Kidney (tissue), 14 donors: Measurements from ENCODE around the gene GCK. TPM values are rescaled to one million over a fixed set of nuclear protein-coding genes. Genes with fewer than 3 reads are reported as not detected.

Source experiments
- DNase-seq, 5 donors: peaks; one replicate each; pipeline ENCODE4 v3.0.0-alpha.2; 2013 to 2020
- FAIRE-seq: peaks from 2 replicates; lab custom pipeline; 2012; peaks lifted over from hg19 to GRCh38; lab: Jason Lieb, UNC
- H3K27ac ChIP-seq, 2 donors: one replicate each; pipeline ENCODE4 v1.7.0; 2013; ENCODE audit warnings: low read depth in 2 of 2, low read length in 2 of 2, inconsistent platforms in 1 of 2
- H3K27me3 ChIP-seq: one replicate; pipeline ENCODE4 v1.7.1; 2013; ENCODE audit warnings: low read length, inconsistent platforms; ENCODE audit not compliant: control insufficient read depth, insufficient read depth
- H3K36me3 ChIP-seq, 3 donors: one replicate each; pipeline versions ENCODE4 v1.7.0 to v1.7.1; 2013; ENCODE audit warnings: low read length in 3 of 3, control low read depth in 1 of 3, inconsistent platforms in 1 of 3; ENCODE audit not compliant: insufficient read depth in 3 of 3, control insufficient read depth in 2 of 3
- H3K4me1 ChIP-seq, 3 donors: one replicate each; pipeline versions ENCODE4 v1.7.0 to v1.7.1; 2013; ENCODE audit warnings: low read length in 3 of 3, inconsistent platforms in 1 of 3, low read depth in 1 of 3; ENCODE audit not compliant: control insufficient read depth in 2 of 3, insufficient read depth in 2 of 3
- H3K4me3 ChIP-seq, 3 donors: one replicate each; pipeline versions ENCODE4 v1.7.0 to v1.8.1; 2013; ENCODE audit warnings: low read length in 3 of 3, control low read depth in 1 of 3, inconsistent platforms in 1 of 3
- H3K9ac ChIP-seq, 3 donors: one replicate each; pipeline versions ENCODE4 v1.7.0 to v1.7.1; 2013; ENCODE audit warnings: low read length in 3 of 3, control low read depth in 1 of 3, inconsistent platforms in 1 of 3
- H3K9me3 ChIP-seq, 3 donors: one replicate each; pipeline versions ENCODE4 v1.7.0 to v1.7.1; 2013; ENCODE audit warnings: low read length in 3 of 3, control low read depth in 1 of 3, inconsistent platforms in 1 of 3; ENCODE audit not compliant: control insufficient read depth in 2 of 3, insufficient read depth in 1 of 3
- intact Hi-C: fragments of 100-400 bp; cut with DNase I; formaldehyde crosslinking; loops from one replicate; pipeline ENCODE4 v1.11.1; 2022
- polyA plus RNA-seq: library from polyadenylated mRNA; stranded (reverse); fragments of 350-450 nt; fragmentation: Illumina TruSeq; extraction: RNeasy Lipid Tissue Mini Kit (QIAGEN cat#74804); gene quantifications from one replicate; pipeline ENCODE4 v1.2.3, GENCODE V29; 2014; ENCODE audit warnings: low read depth, low replicate concordance; ENCODE audit not compliant: insufficient read depth
- total RNA-seq: library from RNA; stranded (reverse); fragmentation: NEBNext Ultra II Directional; extraction: Animal tissue kit (Norgen Biotek cat#: 25700); gene quantifications from one replicate; pipeline ENCODE4 v1.2.1, GENCODE V29; 2021
- TF ChIP-seq, protein P1 (sequence below): IDR thresholded peaks from 3 replicates; pipeline ENCODE4 v1.5.1; 2012; ENCODE audit warnings: mild to moderate bottlenecking, moderate library complexity, borderline replicate concordance; ENCODE audit not compliant: insufficient read depth; ENCODE audit errors: extremely low read depth
- donor health status: control.
- donor health status: control.
- donor health status: control.
- donor health status: control.
- donor health status: control.
- donor health status: DM: yes; HTN: yes; CAD: no.
- donor health status: Normal renal cell carcinoma (clear cell type).

Gene GCK
- total and polyA plus RNA-seq, 2 donors from 2014 or later: 0.25 to 1.0 TPM

DNA sequence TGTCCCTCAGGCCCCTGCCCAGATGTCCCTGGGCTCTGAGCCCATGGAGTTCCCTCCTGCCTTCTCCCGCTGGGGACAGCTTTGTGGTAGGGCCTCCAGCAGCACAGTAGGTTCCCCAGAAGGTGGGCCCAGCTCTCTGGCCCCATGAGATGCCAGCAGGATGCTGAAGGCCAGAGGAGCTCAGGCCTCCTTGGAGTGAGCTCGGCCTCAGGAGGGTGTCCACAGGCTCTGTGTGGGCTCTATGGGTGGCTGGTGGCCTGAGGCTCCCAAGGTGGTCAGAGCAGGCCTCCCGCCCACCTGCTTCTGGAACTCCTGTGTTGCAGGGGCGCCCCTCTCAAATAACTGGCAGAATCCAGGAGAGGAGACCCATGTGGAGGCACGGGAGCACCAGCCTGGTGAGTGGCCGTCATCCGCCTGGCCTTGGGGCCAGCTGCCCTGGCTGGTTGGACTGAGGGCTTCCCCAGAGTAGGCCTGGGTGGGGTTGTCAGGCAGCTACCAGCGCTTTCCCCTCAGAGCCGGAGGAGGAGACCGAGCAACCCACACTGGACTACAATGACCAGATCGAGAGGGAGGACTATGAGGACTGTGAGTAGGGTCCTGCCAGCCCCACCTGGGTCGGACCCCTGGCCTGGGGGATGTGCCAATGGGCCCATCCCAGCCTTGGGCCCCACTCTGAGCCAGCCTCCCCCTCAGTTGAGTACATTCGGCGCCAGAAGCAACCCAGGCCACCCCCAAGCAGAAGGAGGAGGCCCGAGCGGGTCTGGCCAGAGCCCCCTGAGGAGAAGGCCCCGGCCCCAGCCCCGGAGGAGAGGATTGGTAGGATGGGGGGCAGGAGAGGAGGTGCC lies 81.9 kb downstream of the GCK start:
- H3K27me3 ChIP-seq: no peaks in the 10 kb centered on the region
- TF ChIP-seq, protein P1, sequence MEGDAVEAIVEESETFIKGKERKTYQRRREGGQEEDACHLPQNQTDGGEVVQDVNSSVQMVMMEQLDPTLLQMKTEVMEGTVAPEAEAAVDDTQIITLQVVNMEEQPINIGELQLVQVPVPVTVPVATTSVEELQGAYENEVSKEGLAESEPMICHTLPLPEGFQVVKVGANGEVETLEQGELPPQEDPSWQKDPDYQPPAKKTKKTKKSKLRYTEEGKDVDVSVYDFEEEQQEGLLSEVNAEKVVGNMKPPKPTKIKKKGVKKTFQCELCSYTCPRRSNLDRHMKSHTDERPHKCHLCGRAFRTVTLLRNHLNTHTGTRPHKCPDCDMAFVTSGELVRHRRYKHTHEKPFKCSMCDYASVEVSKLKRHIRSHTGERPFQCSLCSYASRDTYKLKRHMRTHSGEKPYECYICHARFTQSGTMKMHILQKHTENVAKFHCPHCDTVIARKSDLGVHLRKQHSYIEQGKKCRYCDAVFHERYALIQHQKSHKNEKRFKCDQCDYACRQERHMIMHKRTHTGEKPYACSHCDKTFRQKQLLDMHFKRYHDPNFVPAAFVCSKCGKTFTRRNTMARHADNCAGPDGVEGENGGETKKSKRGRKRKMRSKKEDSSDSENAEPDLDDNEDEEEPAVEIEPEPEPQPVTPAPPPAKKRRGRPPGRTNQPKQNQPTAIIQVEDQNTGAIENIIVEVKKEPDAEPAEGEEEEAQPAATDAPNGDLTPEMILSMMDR: no peak
- no peak overlapping the region for H3K27ac ChIP-seq
- DNase-seq (peak in 1 of 5 donors; percentile 66), FAIRE-seq (no peak)
- peaks cover 0 to 5% (median 5%) of the 10 kb centered on the region in 3 donors for H3K4me1 ChIP-seq
- peak overlapping the region in 1 of 3 donors; percentile 24 for H3K9ac ChIP-seq
- H3K36me3 ChIP-seq: no peaks in the 10 kb centered on the region
- no peaks in the 10 kb centered on the region for H3K9me3 ChIP-seq
- H3K4me3 ChIP-seq: no peak overlapping the region
- intact Hi-C loops: no loop called here

DNA sequence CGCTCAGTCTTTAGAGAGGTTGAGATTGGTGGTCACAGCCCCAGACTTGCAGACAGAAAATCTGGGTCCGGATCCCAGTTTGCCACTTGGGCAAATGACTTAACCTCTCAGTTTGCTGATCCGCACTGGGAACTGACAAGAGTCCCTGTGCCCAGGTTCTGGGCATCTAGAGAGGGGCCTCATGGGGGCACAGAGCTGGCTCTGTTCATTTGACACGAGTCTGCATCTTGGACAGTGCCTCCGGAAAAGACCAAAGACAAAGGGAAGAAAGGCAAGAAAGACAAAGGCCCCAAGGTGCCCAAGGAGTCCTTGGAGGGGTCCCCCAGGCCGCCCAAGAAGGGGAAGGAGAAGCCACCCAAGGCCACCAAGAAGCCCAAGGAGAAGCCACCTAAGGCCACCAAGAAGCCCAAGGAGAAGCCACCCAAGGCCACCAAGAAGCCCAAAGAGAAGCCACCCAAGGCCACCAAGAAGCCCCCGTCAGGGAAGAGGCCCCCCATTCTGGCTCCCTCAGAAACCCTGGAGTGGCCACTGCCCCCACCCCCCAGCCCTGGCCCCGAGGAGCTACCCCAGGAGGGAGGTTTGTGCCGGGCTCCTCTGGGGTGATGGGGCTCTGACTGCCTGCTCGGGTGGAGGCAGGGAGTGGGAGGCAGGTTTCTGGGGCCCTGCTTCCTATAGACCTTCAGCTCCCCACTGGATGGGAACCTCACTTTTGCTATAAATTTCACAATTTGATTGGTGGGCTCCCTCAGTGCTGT lies 82.8 kb downstream of the GCK start:
- FAIRE-seq (no peak), DNase-seq (peak in 1 of 5 donors; percentile 56)
- no peak overlapping the region for H3K27ac ChIP-seq
- H3K4me3 ChIP-seq: no peak overlapping the region
- peaks cover 0 to 5% (median 5%) of the 10 kb centered on the region in 3 donors for H3K4me1 ChIP-seq
- H3K9ac ChIP-seq: no peak overlapping the region
- no peaks in the 10 kb centered on the region for H3K36me3 ChIP-seq
- TF ChIP-seq, protein P1: no peak
- no peaks in the 10 kb centered on the region for H3K9me3 ChIP-seq
- no peaks in the 10 kb centered on the region for H3K27me3 ChIP-seq
- intact Hi-C loops: no loop called here

DNA sequence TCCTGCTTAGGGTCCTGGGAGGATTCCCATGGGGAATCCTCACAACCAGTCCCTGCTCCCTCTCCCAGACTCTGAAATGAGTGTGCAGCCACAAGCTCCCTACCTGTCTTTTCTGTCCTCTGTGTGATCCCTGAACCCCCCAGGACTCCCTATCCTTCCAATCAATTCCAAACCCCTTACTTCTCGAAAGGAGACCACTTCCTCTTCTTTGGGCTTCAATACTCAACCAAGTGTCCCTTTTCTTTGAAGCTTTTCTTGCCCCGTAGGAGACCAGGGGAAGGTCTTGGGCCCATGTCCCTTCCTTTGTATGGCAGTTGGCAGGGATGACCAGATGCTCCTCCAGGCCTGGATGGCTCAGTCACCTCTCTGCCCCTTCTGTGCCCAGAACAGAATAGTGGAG lies 83.4 kb downstream of the GCK start:
- H3K27ac ChIP-seq: peak overlapping the region; percentile 55 to 62
- H3K9ac ChIP-seq: peak overlapping the region in 1 of 3 donors; percentile 44
- DNase-seq (no peak), FAIRE-seq (no peak)
- no peaks in the 10 kb centered on the region for H3K36me3 ChIP-seq
- H3K4me3 ChIP-seq: peak overlapping the region in 2 of 3 donors; percentile 62 to 63
- no peaks in the 10 kb centered on the region for H3K27me3 ChIP-seq
- intact Hi-C loops: no loop called here
- TF ChIP-seq, protein P1: no peak
- peaks cover 0 to 5% (median 5%) of the 10 kb centered on the region in 3 donors for H3K4me1 ChIP-seq
- no peaks in the 10 kb centered on the region for H3K9me3 ChIP-seq
